Psoas muscle (tissue), 8 donors: ENCODE measurements around the gene KIF3B. TPM values are rescaled to one million over a fixed set of nuclear protein-coding genes. Genes with fewer than 3 reads are reported as not detected.

ENCODE experiments used
- ATAC-seq, 4 donors: fragments of 200-7000 bp; cut with Tn5 transposase; one replicate each; pipeline ENCODE4 v1.9.1; 2020; ENCODE audit warnings: moderate library complexity in 3 of 4, mild to moderate bottlenecking in 2 of 4
- DNase-seq, 2 donors: peaks; one replicate each; pipeline ENCODE4 v3.0.0-alpha.2; 2020
- H3K27ac ChIP-seq: fragments of 200-600 bp; one replicate; pipeline ENCODE4 v1.8.0; 2022
- H3K27me3 ChIP-seq, 3 donors: fragments of 200-600 bp in 1 of 3; one replicate each; pipeline versions ENCODE4 v1.6.1 to v1.8.0; 2013 to 2022; ENCODE audit warnings: low read length in 2 of 3, mild to moderate bottlenecking in 2 of 3, moderate library complexity in 1 of 3; ENCODE audit not compliant: insufficient read depth in 3 of 3
- H3K36me3 ChIP-seq, 2 donors: fragments of 200-600 bp in 1 of 2; one replicate each; pipeline versions ENCODE4 v1.6.1 to v1.8.0; 2013 to 2022; ENCODE audit warnings: low read depth in 1 of 2, mild to moderate bottlenecking in 1 of 2, moderate library complexity in 1 of 2; ENCODE audit not compliant: insufficient read depth in 1 of 2
- H3K4me1 ChIP-seq: fragments of 200-600 bp; one replicate; pipeline ENCODE4 v1.8.0; 2022
- H3K4me3 ChIP-seq: fragments of 200-600 bp; one replicate; pipeline ENCODE4 v1.8.0; 2022; ENCODE audit warnings: mild to moderate bottlenecking
- H3K9me3 ChIP-seq: fragments of 200-600 bp; one replicate; pipeline ENCODE4 v1.8.0; 2022
- WGBS, 3 donors: extraction: QIAGEN DNeasy Blood & Tissue Kit; methylation state at CpG; one replicate each; pipeline versions ENCODE4 v1.1.6 to v1.1.7; 2013; 5-methylcytosine and 5-hydroxymethylcytosine counted together
- intact Hi-C, 2 donors: fragments of 100-400 bp; cut with DNase I; formaldehyde crosslinking; loops; one replicate each; pipeline versions ENCODE4 v1.11.0 to v1.14.2; 2022
- polyA plus RNA-seq, 3 donors: library from polyadenylated mRNA; stranded (reverse); fragments of 200-250 nt; gene quantifications; one replicate each; pipeline ENCODE4 v1.2.3, GENCODE V29; 2013
- total RNA-seq, 4 donors: library from RNA; stranded (reverse); fragmentation: NEBNext Ultra II Directional in 2 of 4; extraction: Animal tissue kit (Norgen Biotek cat#: 25700) in 2 of 4; gene quantifications; one replicate each; pipeline versions ENCODE4 v1.2.1 to v1.2.4, GENCODE V29; 2021 to 2023
- TF ChIP-seq, protein P1 (sequence below): fragments of 200-600 bp; IDR thresholded peaks from one replicate; pipeline ENCODE4 v1.8.0; 2022; ENCODE audit warnings: antibody characterized with exemption
- donor health status: healthy with polysubstance abuse.
- donor health status: DM: no; HTN: no; CAD: no; lungs with moderate emphysema.
- donor health status: Bipolar disorder and iron deficiency.
- donor health status: healthy.
- donor health status: DM: yes; HTN: yes; CAD: no.
- donor health status: DM: no; HTN: no; CAD: no.
- donor health status: DM: no; HTN: no; CAD: no.
- donor health status: DM: yes; HTN: yes; CAD: no.

Gene KIF3B
- total and polyA plus RNA-seq, 7 donors, result 3.3 to 11.4 (median 7.5) TPM

GRCh38 chr20:32344835-32345506 is 67.5 kb downstream of the KIF3B start:
- intact Hi-C loops, result no loop called here
- WGBS, 3 donors, result 45 to 48% (median 47%) methylated on average over 7 of the region's 7 CpGs

GRCh38 chr20:32348207-32348606 is 70.8 kb downstream of the KIF3B start:
- TF ChIP-seq, protein P1, sequence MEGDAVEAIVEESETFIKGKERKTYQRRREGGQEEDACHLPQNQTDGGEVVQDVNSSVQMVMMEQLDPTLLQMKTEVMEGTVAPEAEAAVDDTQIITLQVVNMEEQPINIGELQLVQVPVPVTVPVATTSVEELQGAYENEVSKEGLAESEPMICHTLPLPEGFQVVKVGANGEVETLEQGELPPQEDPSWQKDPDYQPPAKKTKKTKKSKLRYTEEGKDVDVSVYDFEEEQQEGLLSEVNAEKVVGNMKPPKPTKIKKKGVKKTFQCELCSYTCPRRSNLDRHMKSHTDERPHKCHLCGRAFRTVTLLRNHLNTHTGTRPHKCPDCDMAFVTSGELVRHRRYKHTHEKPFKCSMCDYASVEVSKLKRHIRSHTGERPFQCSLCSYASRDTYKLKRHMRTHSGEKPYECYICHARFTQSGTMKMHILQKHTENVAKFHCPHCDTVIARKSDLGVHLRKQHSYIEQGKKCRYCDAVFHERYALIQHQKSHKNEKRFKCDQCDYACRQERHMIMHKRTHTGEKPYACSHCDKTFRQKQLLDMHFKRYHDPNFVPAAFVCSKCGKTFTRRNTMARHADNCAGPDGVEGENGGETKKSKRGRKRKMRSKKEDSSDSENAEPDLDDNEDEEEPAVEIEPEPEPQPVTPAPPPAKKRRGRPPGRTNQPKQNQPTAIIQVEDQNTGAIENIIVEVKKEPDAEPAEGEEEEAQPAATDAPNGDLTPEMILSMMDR, result no peak
- no peak for DNase-seq
- Histone ChIP-seq H3K27ac (no peak overlapping the region), H3K9me3 (no peaks in the 10 kb centered on the region), H3K4me3 (no peak overlapping the region), H3K36me3 (no peaks in the 10 kb centered on the region), H3K27me3 (no peaks in the 10 kb centered on the region), H3K4me1 (no peaks in the 10 kb centered on the region)
- 82 to 89% (median 85%) methylated on average over 3 of the region's 3 CpGs for WGBS, 3 donors
- intact Hi-C loops, result no loop called here
- ATAC-seq, result no peak

More at GRCh38 chr20:32344835-32345506, 67.5 kb downstream of the KIF3B start:
- TF ChIP-seq, protein P1, result no peak
- Histone ChIP-seq H3K4me1 (no peaks in the 10 kb centered on the region), H3K27ac (no peak overlapping the region), H3K27me3 (no peaks in the 10 kb centered on the region), H3K9me3 (no peaks in the 10 kb centered on the region), H3K4me3 (no peak overlapping the region), H3K36me3 (no peaks in the 10 kb centered on the region)
- no peak for ATAC-seq
- no peak for DNase-seq

GRCh38 chr20:32350421-32350820 is 73.0 kb downstream of the KIF3B start:
- intact Hi-C loops, result loop anchor here in 1 of 2 donors (10.0 kb wide), 1 partner anchor 146 kb away; the partner anchor contains the start of genes PLAGL2 and POFUT1
- no peaks in the 10 kb centered on the region for H3K4me1 ChIP-seq
- H3K9me3 ChIP-seq, result no peaks in the 10 kb centered on the region
- no peak overlapping the region for H3K4me3 ChIP-seq
- no peaks in the 10 kb centered on the region for H3K27me3 ChIP-seq
- H3K36me3 ChIP-seq, result no peaks in the 10 kb centered on the region
- no peak for ATAC-seq
- TF ChIP-seq, protein P1, result no peak
- DNase-seq, result no peak
- H3K27ac ChIP-seq, result no peak overlapping the region
- WGBS, 3 donors, result 74 to 85% (median 84%) methylated on average over 3 of the region's 3 CpGs

GRCh38 chr20:32352121-32352720 is 74.8 kb downstream of the KIF3B start:
- no peaks in the 10 kb centered on the region for H3K27me3 ChIP-seq
- no peaks in the 10 kb centered on the region for H3K9me3 ChIP-seq
- H3K27ac ChIP-seq, result no peak overlapping the region
- H3K36me3 ChIP-seq, result no peaks in the 10 kb centered on the region
- TF ChIP-seq, protein P1, result no peak
- intact Hi-C loops, result loop anchor here in 1 of 2 donors (10.0 kb wide), 1 partner anchor 147 kb away; the partner anchor contains the start of genes PLAGL2 and POFUT1
- no peak overlapping the region for H3K4me3 ChIP-seq
- WGBS, 3 donors, result 88 to 94% (median 89%) methylated on average over 3 of the region's 3 CpGs
- peaks cover 9% of the 10 kb centered on the region for H3K4me1 ChIP-seq
- DNase-seq, result no peak
- no peak for ATAC-seq
